Ascending aorta (tissue), 2 donors: ENCODE results near the gene CD93. TPM values are rescaled to one million over a fixed set of nuclear protein-coding genes. Genes with fewer than 3 reads are reported as not detected.
A peak's percentile ranks its signal among the peaks of the same experiment; 100 is the strongest.

Experiments
- DNase-seq, 2 donors: peaks; one replicate each; pipeline ENCODE4 v3.0.0-alpha.2; 2019; ENCODE audit warnings: low spot score in 2 of 2
- H3K27ac ChIP-seq, 2 donors: fragments of 200-600 bp; sonication (generic); one replicate each; pipeline ENCODE4 v1.5.1; 2016 to 2017; ENCODE audit warnings: mild to moderate bottlenecking in 1 of 2
- H3K27me3 ChIP-seq: fragments of 200-600 bp; sonication (generic); one replicate; pipeline ENCODE4 v1.5.1; 2017
- H3K36me3 ChIP-seq, 2 donors: fragments of 200-600 bp; sonication (generic); one replicate each; pipeline ENCODE4 v1.5.1; 2016
- H3K4me1 ChIP-seq, 2 donors: fragments of 200-600 bp; sonication (generic); one replicate each; pipeline ENCODE4 v1.5.1; 2016 to 2017; ENCODE audit warnings: mild to moderate bottlenecking in 1 of 2
- H3K4me3 ChIP-seq, 2 donors: fragments of 200-600 bp; sonication (generic); one replicate each; pipeline ENCODE4 v1.5.1; 2016 to 2017; ENCODE audit warnings: mild to moderate bottlenecking in 1 of 2
- H3K9me3 ChIP-seq, 2 donors: fragments of 200-600 bp; sonication (generic); one replicate each; pipeline ENCODE4 v1.5.1; 2016
- intact Hi-C: fragments of 100-400 bp; cut with DNase I; formaldehyde crosslinking; loops from one replicate; pipeline ENCODE4 v1.15.1; 2023
- total RNA-seq: library from RNA; depleted of rRNA; stranded (reverse); fragments of >200 nt; gene quantifications from one replicate; pipeline ENCODE4 v1.1.0, GENCODE V29; 2016
- TF ChIP-seq, protein P1 (sequence below), 3 experiments: fragments of 200-600 bp in 2 of 3; fragments of 450-650 bp in 1 of 3; sonication (generic) in 2 of 3; IDR thresholded peaks; one replicate each; pipeline ENCODE4 v1.5.1; 2016 to 2019; ENCODE audit warnings: antibody characterized with exemption in 3 of 3, mild to moderate bottlenecking in 1 of 3, moderate library complexity in 1 of 3

Gene CD93
- total RNA-seq, 1 donor from 2014 or later: 206 TPM

- Histone ChIP-seq H3K4me1 (no peaks in the 10 kb centered on the region), H3K9me3 (no peaks in the 10 kb centered on the region), H3K27ac (peak overlapping the region in 1 of 2 donors; percentile 44), H3K36me3 (no peaks in the 10 kb centered on the region), H3K4me3 (no peak overlapping the region), H3K27me3 (no peaks in the 10 kb centered on the region)
- DNase-seq: no peak
- intact Hi-C loops: no loop called here
- TF ChIP-seq, protein P1, sequence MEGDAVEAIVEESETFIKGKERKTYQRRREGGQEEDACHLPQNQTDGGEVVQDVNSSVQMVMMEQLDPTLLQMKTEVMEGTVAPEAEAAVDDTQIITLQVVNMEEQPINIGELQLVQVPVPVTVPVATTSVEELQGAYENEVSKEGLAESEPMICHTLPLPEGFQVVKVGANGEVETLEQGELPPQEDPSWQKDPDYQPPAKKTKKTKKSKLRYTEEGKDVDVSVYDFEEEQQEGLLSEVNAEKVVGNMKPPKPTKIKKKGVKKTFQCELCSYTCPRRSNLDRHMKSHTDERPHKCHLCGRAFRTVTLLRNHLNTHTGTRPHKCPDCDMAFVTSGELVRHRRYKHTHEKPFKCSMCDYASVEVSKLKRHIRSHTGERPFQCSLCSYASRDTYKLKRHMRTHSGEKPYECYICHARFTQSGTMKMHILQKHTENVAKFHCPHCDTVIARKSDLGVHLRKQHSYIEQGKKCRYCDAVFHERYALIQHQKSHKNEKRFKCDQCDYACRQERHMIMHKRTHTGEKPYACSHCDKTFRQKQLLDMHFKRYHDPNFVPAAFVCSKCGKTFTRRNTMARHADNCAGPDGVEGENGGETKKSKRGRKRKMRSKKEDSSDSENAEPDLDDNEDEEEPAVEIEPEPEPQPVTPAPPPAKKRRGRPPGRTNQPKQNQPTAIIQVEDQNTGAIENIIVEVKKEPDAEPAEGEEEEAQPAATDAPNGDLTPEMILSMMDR (IDR thresholded peaks at IDR 0.05): no peak
Measured at GRCh38 chr20:23126281-23127061, 40.3 kb upstream of the CD93 start.

DNA sequence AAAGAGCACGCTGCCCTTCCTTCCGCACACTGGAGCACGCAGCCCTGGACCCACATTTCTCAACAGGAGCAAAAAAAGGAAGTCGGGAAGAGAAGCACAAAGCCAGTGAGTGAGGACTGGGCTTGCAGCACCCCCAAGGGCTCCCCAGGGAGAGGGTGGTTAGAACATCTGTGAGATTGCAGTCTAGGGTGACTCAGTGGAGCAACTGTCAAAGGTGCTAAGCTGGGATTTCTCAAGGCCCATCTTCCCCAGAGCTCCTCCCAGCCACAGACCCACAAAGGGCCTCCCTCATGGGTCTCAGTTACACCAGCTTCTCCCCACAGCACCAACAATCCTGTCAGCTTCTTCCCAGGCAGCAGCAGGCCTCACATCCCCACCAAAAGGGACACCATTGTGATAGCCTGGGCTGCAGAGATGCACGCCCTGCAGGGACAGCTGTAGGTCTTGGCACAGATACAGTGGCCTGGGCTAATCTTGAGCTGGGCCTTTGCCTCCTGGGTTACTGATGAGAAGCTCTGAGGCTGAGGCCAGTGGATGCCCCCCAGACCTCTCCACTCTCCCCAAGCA is 39.6 kb upstream of the CD93 start:
- peak in 1 of 2 donors; percentile 76 for DNase-seq
- no peaks in the 10 kb centered on the region for H3K4me1 ChIP-seq
- TF ChIP-seq, protein P1 (IDR thresholded peaks at IDR 0.05): no peak
- no peak overlapping the region for H3K4me3 ChIP-seq
- intact Hi-C loops: no loop called here
- no peaks in the 10 kb centered on the region for H3K36me3 ChIP-seq
- no peaks in the 10 kb centered on the region for H3K9me3 ChIP-seq
- H3K27ac ChIP-seq: peak overlapping the region in 1 of 2 donors; percentile 44
- H3K27me3 ChIP-seq: no peaks in the 10 kb centered on the region

DNA sequence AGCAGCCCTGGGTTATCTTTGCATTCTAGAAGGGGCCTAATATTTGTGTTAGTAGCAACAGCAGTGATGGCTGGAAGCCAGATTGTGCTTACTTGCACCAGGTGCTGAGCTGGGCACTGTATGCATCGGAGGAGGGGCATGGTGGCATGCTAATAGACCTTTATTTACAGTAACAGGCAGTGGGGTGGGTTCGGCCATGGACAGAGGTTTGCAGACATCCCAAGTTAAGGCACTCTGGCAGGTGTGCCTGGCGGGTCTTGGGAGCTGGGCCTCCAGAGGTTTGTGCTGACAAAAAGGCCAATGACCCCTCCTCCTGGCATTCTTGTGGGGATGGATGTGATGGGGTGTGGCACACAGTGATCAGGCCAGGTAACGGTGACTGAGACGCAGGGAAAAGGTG is 39.0 kb upstream of the CD93 start:
- no peaks in the 10 kb centered on the region for H3K9me3 ChIP-seq
- H3K27me3 ChIP-seq: no peaks in the 10 kb centered on the region
- no peak for DNase-seq
- TF ChIP-seq, protein P1 (IDR thresholded peaks at IDR 0.05): no peak
- no peak overlapping the region for H3K4me3 ChIP-seq
- H3K36me3 ChIP-seq: no peaks in the 10 kb centered on the region
- H3K27ac ChIP-seq: no peak overlapping the region
- H3K4me1 ChIP-seq: no peaks in the 10 kb centered on the region
- intact Hi-C loops: no loop called here

DNA sequence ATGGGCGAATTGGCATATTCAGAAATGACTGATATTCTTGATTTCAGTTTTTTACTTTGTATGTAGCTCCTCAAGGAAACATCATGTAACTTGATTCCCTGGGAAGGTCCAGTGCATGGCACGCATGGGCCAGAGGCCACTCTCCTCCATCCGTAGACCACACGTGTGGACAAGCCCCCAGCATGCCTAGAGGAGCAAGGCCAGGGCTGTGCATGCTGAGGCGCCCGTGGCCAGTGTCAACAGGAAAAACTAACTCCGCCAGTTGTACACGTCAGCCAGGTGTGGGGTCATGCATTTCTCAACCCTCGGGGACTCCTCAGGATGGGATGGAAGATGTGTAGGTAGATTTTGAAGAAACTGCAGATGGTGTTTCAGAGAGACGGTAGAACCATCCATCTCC is 37.8 kb upstream of the CD93 start:
- DNase-seq: no peak
- no peaks in the 10 kb centered on the region for H3K27me3 ChIP-seq
- H3K4me3 ChIP-seq: no peak overlapping the region
- no peaks in the 10 kb centered on the region for H3K36me3 ChIP-seq
- H3K4me1 ChIP-seq: no peaks in the 10 kb centered on the region
- intact Hi-C loops: no loop called here
- no peaks in the 10 kb centered on the region for H3K9me3 ChIP-seq
- TF ChIP-seq, protein P1 (IDR thresholded peaks at IDR 0.05): no peak
- H3K27ac ChIP-seq: no peak overlapping the region

GRCh38 chr20:23122796-23123655 is 36.9 kb upstream of the CD93 start:
- intact Hi-C loops: no loop called here
- DNase-seq: no peak
- no peaks in the 10 kb centered on the region for H3K9me3 ChIP-seq
- H3K4me1 ChIP-seq: no peaks in the 10 kb centered on the region
- no peaks in the 10 kb centered on the region for H3K27me3 ChIP-seq
- no peaks in the 10 kb centered on the region for H3K36me3 ChIP-seq
- TF ChIP-seq, protein P1 (IDR thresholded peaks at IDR 0.05): no peak
- H3K4me3 ChIP-seq: no peak overlapping the region
- no peak overlapping the region for H3K27ac ChIP-seq
